HepG2 (cell line): ENCODE measurements around the gene RPP25L. TPM values are rescaled to one million over a fixed set of nuclear protein-coding genes. Genes with fewer than 3 reads are reported as not detected.
A peak's percentile ranks its signal among the peaks of the same experiment; 100 is the strongest.

ENCODE experiments used
- ATF7-NPFF ChIP-seq: sonication (generic); formaldehyde crosslinking; IDR thresholded peaks from 2 replicates; pipeline ENCODE4 v1.8.1; 2023; ENCODE audit warnings: mild to moderate bottlenecking, low read depth, missing genetic modification reagents, moderate library complexity
- CBX1 ChIP-seq: IDR thresholded peaks from one replicate; pipeline ENCODE4 v1.6.1; 2016; ENCODE audit warnings: antibody characterized with exemption, low read depth
- ELF3 ChIP-seq: IDR thresholded peaks from 2 replicates; pipeline ENCODE4 v1.6.1; 2016; ENCODE audit warnings: missing genetic modification reagents, missing compliant biosample characterization
- JUND ChIP-seq: sonication (generic); formaldehyde crosslinking; IDR thresholded peaks from 2 replicates; pipeline ENCODE4 v1.8.0; 2022; ENCODE audit warnings: mild to moderate bottlenecking, missing genetic modification reagents
- KLF13 ChIP-seq: sonication (generic); formaldehyde crosslinking; IDR thresholded peaks from 2 replicates; pipeline ENCODE4 v1.4.0; 2020; ENCODE audit warnings: mild to moderate bottlenecking, missing genetic modification reagents
- KLF15 ChIP-seq: sonication (generic); formaldehyde crosslinking; IDR thresholded peaks from 2 replicates; pipeline ENCODE4 v1.8.1; 2023; ENCODE audit warnings: borderline replicate concordance, mild to moderate bottlenecking, inconsistent platforms, missing genetic modification reagents, mixed read lengths
- MBD4 ChIP-seq: IDR thresholded peaks from 2 replicates; pipeline ENCODE4 v1.6.1; 2012; ENCODE audit warnings: low read length, inconsistent platforms, borderline replicate concordance
- NFE2L2 ChIP-seq: fragments of 150-350 bp; IDR thresholded peaks from 2 replicates; pipeline ENCODE4 v1.6.1; 2014; ENCODE audit warnings: low read length
- NONO ChIP-seq, 2 experiments: fragments of 450-650 bp in 1 of 2; sonication (generic) in 1 of 2; formaldehyde crosslinking in 1 of 2; IDR thresholded peaks in 1 of 2; conservative IDR thresholded peaks in 1 of 2; 2 replicates each; pipeline versions ENCODE4 v1.6.1 to v1.8.0; 2017 to 2022; ENCODE audit warnings: mild to moderate bottlenecking in 1 of 2, missing genetic modification reagents in 1 of 2, moderate library complexity in 1 of 2
- POGZ ChIP-seq: sonication (generic); formaldehyde crosslinking; IDR thresholded peaks from 2 replicates; pipeline ENCODE4 v1.4.0; 2020; ENCODE audit warnings: mild to moderate bottlenecking, missing genetic modification reagents
- TP53 ChIP-seq: sonication (generic); formaldehyde crosslinking; conservative IDR thresholded peaks from 2 replicates; pipeline ENCODE4 v1.4.0; 2020; ENCODE audit warnings: missing genetic modification reagents
- ZBTB20 ChIP-seq: sonication (generic); formaldehyde crosslinking; IDR thresholded peaks from 2 replicates; pipeline ENCODE4 v1.8.1; 2023; ENCODE audit warnings: missing genetic modification reagents, low read depth, mild to moderate bottlenecking, borderline replicate concordance
- ZFP41 ChIP-seq: sonication (generic); formaldehyde crosslinking; IDR thresholded peaks from 2 replicates; pipeline ENCODE4 v1.4.0; 2020; ENCODE audit warnings: mild to moderate bottlenecking, missing genetic modification reagents, borderline replicate concordance
- ZFP62 ChIP-seq: sonication (generic); formaldehyde crosslinking; IDR thresholded peaks from 2 replicates; pipeline ENCODE4 v1.4.0; 2020; ENCODE audit warnings: missing genetic modification reagents
- ZNF136 ChIP-seq: sonication (generic); formaldehyde crosslinking; IDR thresholded peaks from 2 replicates; pipeline ENCODE4 v1.8.1; 2022; ENCODE audit warnings: low read depth, mild to moderate bottlenecking, moderate library complexity, missing genetic modification reagents
- ZNF430 ChIP-seq: sonication (generic); formaldehyde crosslinking; IDR thresholded peaks from 2 replicates; pipeline ENCODE4 v1.9.0; 2021; ENCODE audit warnings: mild to moderate bottlenecking, missing genetic modification reagents
- polyA plus RNA-seq, 8 experiments: library from polyadenylated mRNA; depleted of rRNA in 3 of 8; stranded (reverse) in 7 of 8; unstranded in 1 of 8; fragments of >200 nt; fragmentation: Illumina TruSeq in 4 of 8; extraction: Trizol in 4 of 8; gene quantifications; 2 replicates each; pipeline versions ENCODE4 v1.2.1 to v1.2.3, GENCODE V29; 2011 to 2016; ENCODE audit warnings: low read depth in 4 of 8, missing spikeins in 1 of 8, mixed read lengths in 1 of 8; ENCODE audit not compliant: insufficient read depth in 1 of 8
- total RNA-seq, 5 experiments: library from RNA; depleted of rRNA; stranded (reverse); fragments of >200 nt; fragmentation: Illumina TruSeq; extraction: Trizol; gene quantifications; 2 replicates each; pipeline ENCODE4 v1.2.3, GENCODE V29; 2016; ENCODE audit warnings: low read depth in 1 of 5
- TF ChIP-seq, protein P1 (sequence below): sonication (generic); formaldehyde crosslinking; IDR thresholded peaks from 2 replicates; pipeline ENCODE4 v1.5.1; 2020; ENCODE audit warnings: missing genetic modification reagents, mild to moderate bottlenecking, borderline replicate concordance
- TF ChIP-seq, protein P2 (sequence below): sonication (generic); formaldehyde crosslinking; IDR thresholded peaks from 2 replicates; pipeline ENCODE4 v1.4.0; 2020; ENCODE audit warnings: mild to moderate bottlenecking, missing genetic modification reagents, borderline replicate concordance
- TF ChIP-seq, protein P3 (sequence below): sonication (generic); formaldehyde crosslinking; IDR thresholded peaks from 2 replicates; pipeline ENCODE4 v1.8.1; 2023; ENCODE audit warnings: mild to moderate bottlenecking, missing genetic modification reagents, borderline replicate concordance
- TF ChIP-seq, protein P4 (sequence below): IDR thresholded peaks from 2 replicates; pipeline ENCODE4 v1.6.1; 2016; ENCODE audit warnings: low read depth, control low read depth
- TF ChIP-seq, protein P5 (sequence below): fragments of 450-650 bp; IDR thresholded peaks from 2 replicates; pipeline ENCODE4 v1.6.1; 2017

Gene RPP25L
- total and polyA plus RNA-seq, 2 of the 13 experiments (the other 11 are each of a cell fraction or from before 2014, with no cell fraction given), result 24.5 to 27.3 TPM

DNA sequence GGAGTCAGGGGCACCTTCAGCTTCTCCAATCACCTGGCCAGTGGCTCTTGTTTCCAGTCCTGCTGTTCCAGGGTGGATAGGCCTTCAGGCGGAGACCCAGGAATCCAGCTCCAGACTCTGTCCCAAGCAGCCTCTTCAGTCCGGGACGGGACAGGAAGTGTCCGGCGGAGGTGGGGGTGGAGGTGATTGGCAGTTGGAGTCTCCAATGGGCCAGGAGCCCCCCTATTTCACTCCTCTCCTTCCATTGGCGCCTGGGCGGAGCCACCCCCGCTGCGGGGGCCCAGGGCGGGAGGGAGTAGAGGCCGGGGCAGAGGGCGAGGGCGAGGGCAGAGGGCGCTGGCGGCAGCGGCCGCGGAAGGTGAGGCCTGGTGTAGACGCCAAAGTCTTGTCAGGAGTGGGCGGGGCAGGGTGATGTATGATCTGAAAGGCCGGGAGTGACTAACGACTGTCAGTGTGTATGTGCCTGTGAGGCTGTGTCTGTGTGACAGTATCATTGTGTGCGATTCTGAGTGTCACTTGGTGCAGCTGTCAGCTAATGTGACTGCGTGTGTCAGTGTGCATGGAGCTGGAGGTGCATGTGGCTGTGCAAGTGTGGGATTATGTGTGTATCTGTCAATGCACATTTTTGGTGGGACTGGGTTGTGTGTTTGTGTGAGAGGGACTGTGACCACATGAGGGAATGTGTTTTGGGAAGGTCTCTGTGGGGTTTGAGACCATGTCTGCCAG is 40.1 kb upstream of the RPP25L start, which contains the start of gene IL11RA (continued):
- TF ChIP-seq ELF3 (CRISPR knock-in tag) (peak; percentile 61; the same call in 1 of the 2 replicates), ATF7-NPFF (CRISPR knock-in tag) (no peak), ZBTB20 (CRISPR knock-in tag) (no peak), ZFP62 (CRISPR knock-in tag) (no peak), ZNF136 (0 out of 2 replicates have a peak, but pooled peaks have one; percentile 73), ZNF430 (CRISPR knock-in tag) (peak; percentile 51; the same call in 1 of the 2 replicates), JUND (no peak), TP53 (CRISPR knock-in tag) (no peak), POGZ (CRISPR knock-in tag) (peak; percentile 82), NFE2L2 (no peak), CBX1 (no peak), MBD4 (no peak), ZFP41 (CRISPR knock-in tag) (no peak), KLF13 (no peak), KLF15 (no peak), NONO (IDR thresholded peaks at IDR 0.05) (no peak), NONO (CRISPR knock-in tag; conservative IDR thresholded peaks at IDR 0.05) (peak; percentile 83)
- TF ChIP-seq, protein P1, sequence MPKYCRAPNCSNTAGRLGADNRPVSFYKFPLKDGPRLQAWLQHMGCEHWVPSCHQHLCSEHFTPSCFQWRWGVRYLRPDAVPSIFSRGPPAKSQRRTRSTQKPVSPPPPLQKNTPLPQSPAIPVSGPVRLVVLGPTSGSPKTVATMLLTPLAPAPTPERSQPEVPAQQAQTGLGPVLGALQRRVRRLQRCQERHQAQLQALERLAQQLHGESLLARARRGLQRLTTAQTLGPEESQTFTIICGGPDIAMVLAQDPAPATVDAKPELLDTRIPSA, result no peak
- TF ChIP-seq, protein P2, sequence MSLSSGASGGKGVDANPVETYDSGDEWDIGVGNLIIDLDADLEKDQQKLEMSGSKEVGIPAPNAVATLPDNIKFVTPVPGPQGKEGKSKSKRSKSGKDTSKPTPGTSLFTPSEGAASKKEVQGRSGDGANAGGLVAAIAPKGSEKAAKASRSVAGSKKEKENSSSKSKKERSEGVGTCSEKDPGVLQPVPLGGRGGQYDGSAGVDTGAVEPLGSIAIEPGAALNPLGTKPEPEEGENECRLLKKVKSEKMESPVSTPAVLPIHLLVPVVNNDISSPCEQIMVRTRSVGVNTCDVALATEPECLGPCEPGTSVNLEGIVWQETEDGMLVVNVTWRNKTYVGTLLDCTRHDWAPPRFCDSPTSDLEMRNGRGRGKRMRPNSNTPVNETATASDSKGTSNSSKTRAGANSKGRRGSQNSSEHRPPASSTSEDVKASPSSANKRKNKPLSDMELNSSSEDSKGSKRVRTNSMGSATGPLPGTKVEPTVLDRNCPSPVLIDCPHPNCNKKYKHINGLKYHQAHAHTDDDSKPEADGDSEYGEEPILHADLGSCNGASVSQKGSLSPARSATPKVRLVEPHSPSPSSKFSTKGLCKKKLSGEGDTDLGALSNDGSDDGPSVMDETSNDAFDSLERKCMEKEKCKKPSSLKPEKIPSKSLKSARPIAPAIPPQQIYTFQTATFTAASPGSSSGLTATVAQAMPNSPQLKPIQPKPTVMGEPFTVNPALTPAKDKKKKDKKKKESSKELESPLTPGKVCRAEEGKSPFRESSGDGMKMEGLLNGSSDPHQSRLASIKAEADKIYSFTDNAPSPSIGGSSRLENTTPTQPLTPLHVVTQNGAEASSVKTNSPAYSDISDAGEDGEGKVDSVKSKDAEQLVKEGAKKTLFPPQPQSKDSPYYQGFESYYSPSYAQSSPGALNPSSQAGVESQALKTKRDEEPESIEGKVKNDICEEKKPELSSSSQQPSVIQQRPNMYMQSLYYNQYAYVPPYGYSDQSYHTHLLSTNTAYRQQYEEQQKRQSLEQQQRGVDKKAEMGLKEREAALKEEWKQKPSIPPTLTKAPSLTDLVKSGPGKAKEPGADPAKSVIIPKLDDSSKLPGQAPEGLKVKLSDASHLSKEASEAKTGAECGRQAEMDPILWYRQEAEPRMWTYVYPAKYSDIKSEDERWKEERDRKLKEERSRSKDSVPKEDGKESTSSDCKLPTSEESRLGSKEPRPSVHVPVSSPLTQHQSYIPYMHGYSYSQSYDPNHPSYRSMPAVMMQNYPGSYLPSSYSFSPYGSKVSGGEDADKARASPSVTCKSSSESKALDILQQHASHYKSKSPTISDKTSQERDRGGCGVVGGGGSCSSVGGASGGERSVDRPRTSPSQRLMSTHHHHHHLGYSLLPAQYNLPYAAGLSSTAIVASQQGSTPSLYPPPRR (CRISPR knock-in tag), result peak; percentile 51; the same call in 1 of the 2 replicates
- TF ChIP-seq, protein P3, sequence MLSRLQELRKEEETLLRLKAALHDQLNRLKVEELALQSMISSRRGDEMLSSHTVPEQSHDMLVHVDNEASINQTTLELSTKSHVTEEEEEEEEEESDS (CRISPR knock-in tag), result no peak
- TF ChIP-seq, protein P4, sequence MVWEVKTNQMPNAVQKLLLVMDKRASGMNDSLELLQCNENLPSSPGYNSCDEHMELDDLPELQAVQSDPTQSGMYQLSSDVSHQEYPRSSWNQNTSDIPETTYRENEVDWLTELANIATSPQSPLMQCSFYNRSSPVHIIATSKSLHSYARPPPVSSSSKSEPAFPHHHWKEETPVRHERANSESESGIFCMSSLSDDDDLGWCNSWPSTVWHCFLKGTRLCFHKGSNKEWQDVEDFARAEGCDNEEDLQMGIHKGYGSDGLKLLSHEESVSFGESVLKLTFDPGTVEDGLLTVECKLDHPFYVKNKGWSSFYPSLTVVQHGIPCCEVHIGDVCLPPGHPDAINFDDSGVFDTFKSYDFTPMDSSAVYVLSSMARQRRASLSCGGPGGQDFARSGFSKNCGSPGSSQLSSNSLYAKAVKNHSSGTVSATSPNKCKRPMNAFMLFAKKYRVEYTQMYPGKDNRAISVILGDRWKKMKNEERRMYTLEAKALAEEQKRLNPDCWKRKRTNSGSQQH (CRISPR knock-in tag), result no peak; the same call in 1 of the 2 replicates
- TF ChIP-seq, protein P5, sequence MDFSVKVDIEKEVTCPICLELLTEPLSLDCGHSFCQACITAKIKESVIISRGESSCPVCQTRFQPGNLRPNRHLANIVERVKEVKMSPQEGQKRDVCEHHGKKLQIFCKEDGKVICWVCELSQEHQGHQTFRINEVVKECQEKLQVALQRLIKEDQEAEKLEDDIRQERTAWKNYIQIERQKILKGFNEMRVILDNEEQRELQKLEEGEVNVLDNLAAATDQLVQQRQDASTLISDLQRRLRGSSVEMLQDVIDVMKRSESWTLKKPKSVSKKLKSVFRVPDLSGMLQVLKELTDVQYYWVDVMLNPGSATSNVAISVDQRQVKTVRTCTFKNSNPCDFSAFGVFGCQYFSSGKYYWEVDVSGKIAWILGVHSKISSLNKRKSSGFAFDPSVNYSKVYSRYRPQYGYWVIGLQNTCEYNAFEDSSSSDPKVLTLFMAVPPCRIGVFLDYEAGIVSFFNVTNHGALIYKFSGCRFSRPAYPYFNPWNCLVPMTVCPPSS, result no peak
